Fibroblast of pulmonary artery (primary cell): ENCODE data around the gene WASHC2A.
"Not testable (repeated sequence)": the region's sequence is repeated elsewhere in the genome, so short reads cannot be mapped to it uniquely, and the experiment has no call there.

Experiments
- DNase-seq: peaks from one replicate; pipeline ENCODE4 v3.0.0-alpha.2; 2010; ENCODE audit warnings: low read depth
- H3K4me3 ChIP-seq: replicated peaks from 2 replicates; pipeline ENCODE4 v1.5.1; 2011; ENCODE audit warnings: low read depth, mild to moderate bottlenecking, control low read depth, low read length, moderate library complexity
- CTCF ChIP-seq: IDR thresholded peaks from 2 replicates; pipeline ENCODE4 v1.5.1; 2011; ENCODE audit warnings: mild to moderate bottlenecking, control low read depth, low read length, inconsistent platforms; ENCODE audit errors: missing control alignments

WASHC2A gene

GRCh38 chr10:50067546-50068351, at the start of gene WASHC2A:
Gene WASHC2A (plus strand): TSS chr10:50067954. CDS start chr10:50068006, 52 bp downstream.
- peak; percentile 68 for DNase-seq
- H3K4me3 ChIP-seq = peak within 1 kb of the TSS; percentile 67

DNA sequence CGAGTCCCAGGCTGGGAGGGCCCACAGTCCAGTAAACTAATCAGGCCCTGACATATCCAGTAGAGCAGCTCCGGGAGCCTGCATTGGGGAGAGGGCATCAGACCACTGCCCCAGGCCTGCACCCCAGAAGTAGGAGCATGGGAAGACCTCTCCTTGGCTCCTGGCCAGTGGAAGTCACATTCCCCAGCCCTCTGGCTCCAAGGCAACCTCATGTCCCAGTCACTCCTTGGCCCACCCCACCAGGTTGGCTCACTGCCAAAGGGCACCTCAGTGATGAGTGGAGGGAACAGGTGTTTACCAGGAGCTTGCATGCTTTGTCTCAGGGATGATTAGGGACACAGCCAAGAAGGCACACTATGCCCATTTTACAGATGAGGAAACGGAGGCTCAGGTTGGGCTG, 48.5 kb upstream of the WASHC2A start:
- H3K4me3 ChIP-seq = not testable (repeated sequence)

DNA sequence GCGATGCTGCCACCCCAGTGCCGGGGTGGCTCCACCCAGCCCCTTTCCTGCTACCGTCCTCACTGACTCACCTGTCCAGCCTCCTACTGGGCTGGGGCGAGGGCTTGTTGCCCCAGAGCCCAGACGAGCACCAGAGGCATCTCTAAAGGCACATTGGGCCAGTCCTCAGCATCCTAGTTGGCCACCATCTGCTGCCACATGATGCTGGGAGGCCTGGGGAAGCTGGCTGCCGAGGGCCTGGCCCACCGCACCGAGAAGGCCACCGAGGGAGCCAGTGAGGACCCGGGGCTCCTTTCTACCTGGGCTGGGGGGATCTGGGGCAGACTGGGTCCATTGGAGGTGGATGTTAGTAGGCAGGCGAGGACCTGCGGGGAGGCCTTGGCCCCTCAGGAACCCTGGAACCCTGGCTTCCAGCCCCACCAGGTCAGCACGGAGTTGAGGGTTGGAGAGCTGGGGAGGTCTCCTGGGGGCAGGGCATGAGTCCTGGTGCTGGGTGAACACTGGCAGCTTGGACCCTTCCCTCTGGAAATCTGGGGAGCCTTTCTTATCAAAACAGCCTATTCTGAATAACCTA, 47.2 kb upstream of the WASHC2A start:
- not testable (repeated sequence) for DNase-seq, H3K4me3 ChIP-seq

More for the DNA sequence above, 48.5 kb upstream of the WASHC2A start:
- DNase-seq = not testable (repeated sequence)

- TF ChIP-seq CTCF = no peak
- DNase-seq = no peak
- H3K4me3 ChIP-seq = no peak overlapping the region
Observed at GRCh38 chr10:50021646-50022045, 46.1 kb upstream of the WASHC2A start.

DNA sequence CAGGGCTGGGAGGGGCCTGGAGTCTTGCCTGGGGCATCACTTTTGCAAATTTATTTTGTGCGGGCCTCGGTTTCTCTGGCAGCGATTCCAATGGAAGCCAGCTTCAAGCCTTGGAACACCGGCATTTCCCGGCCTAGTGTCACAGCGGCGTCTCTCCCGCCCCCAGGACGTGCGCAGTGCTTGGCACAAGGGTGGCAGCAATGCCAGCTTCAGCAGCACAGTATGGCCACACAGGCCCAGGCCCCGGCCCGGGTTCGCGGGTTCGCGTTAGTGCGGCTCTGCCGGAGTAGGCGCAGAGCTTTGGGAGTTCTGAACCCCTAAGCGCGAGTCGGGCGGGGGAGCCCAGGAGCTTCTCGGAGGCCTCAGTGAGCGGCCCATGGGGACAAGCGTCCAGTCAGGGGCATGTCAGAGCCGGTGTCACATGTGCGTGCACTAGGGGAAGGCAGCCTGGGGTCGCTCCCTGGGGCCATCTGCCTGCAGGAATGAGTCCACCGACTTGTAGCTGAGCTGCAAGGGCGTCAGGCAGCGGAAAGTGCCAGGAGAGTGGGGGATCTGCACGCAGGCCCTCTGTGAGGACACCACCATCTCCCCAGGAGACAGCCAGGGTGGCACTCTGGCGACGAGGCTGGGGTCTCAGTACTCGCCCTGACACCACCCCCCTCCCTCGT, 42.9 kb upstream of the WASHC2A start:
- DNase-seq, H3K4me3 ChIP-seq: not testable (repeated sequence)

DNA sequence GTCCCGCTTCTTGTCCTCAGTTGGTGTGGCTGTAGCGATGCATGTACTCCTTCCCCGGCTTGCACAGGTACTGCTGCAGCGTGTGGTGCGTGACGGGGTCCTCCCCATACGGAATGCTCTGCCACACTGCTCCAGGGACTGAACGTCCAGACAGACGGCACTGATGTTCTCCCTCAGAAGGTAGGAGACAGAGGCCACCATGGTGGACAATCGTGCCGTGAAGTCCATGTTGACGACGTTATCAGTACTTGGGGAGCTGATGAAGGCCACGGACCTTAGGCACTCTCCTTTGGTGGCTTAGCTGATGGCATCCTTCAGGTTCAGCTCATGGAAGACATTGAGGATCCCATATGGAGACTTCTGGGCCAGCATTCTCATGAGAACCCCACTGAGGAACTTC, 42.1 kb upstream of the WASHC2A start:
- no peak overlapping the region for H3K4me3 ChIP-seq
- no peak for TF ChIP-seq CTCF
- no peak for DNase-seq

GRCh38 chr10:50027195-50027594, 40.6 kb upstream of the WASHC2A start:
- no peak overlapping the region for H3K4me3 ChIP-seq
- TF ChIP-seq CTCF = no peak
- DNase-seq = no peak

GRCh38 chr10:50033481-50033880, 34.3 kb upstream of the WASHC2A start:
- H3K4me3 ChIP-seq = no peak overlapping the region
- peak; percentile 21 for DNase-seq
- TF ChIP-seq CTCF = no peak

- not testable (repeated sequence) for DNase-seq, H3K4me3 ChIP-seq
Observed at GRCh38 chr10:50035337-50035736, 32.4 kb upstream of the WASHC2A start.
